A549 (cell line): ENCODE measurements around the gene RNU6-7. TPM values are rescaled to one million over a fixed set of nuclear protein-coding genes. Genes with fewer than 3 reads are reported as not detected.
A peak's percentile ranks its signal among the peaks of the same experiment; 100 is the strongest.

ENCODE experiments used
- ATAC-seq, 2 experiments: fragments of 200-7000 bp in 1 of 2; fragments of >200 bp in 1 of 2; cut with Nextera tagmentation in 1 of 2; cut with Tn5 transposase in 1 of 2; 3 replicates each; pipeline versions ENCODE4 v1.8.0 to v1.9.1; 2018 to 2020; ENCODE audit warnings: mild to moderate bottlenecking in 1 of 2, moderate library complexity in 1 of 2
- CTCF ChIA-PET: fragments of 300-600 bp; sonication (Branson Sonifier 250); formaldehyde crosslinking; extraction: SDS; loops from one replicate; lab custom pipeline; 2021; ENCODE audit warnings: antibody characterized with exemption, inconsistent platforms; lab: Yijun Ruan, JAX
- POLR2A ChIA-PET: fragments of 350-600 bp; formaldehyde crosslinking; extraction: SDS; loops from one replicate; lab custom pipeline; 2021; ENCODE audit warnings: antibody characterized with exemption, inconsistent platforms; lab: Yijun Ruan, JAX
- DNase-seq, 2 experiments: peaks; one replicate each; pipeline versions ENCODE4 v3.0.0 to v3.0.0-alpha.2; 2011 to 2016; ENCODE audit warnings: low read depth in 1 of 2, low spot score in 1 of 2
- FAIRE-seq: peaks from 2 replicates; lab custom pipeline; 2011; peaks lifted over from hg19 to GRCh38; lab: Jason Lieb, UNC
- H3K27ac ChIP-seq, 2 experiments: fragments of >200 bp; sonication (Bioruptor Twin); formaldehyde crosslinking; 3 replicates each; pipeline ENCODE4 v1.5.1; 2016 to 2017
- H3K4me1 ChIP-seq: fragments of >200 bp; sonication (Bioruptor Twin); formaldehyde crosslinking; 3 replicates; pipeline ENCODE4 v1.6.1; 2016
- H3K4me2 ChIP-seq: fragments of >200 bp; sonication (Bioruptor Twin); formaldehyde crosslinking; 3 replicates; pipeline ENCODE4 v1.6.1; 2016
- H3K4me3 ChIP-seq: fragments of >200 bp; sonication (Bioruptor Twin); formaldehyde crosslinking; 3 replicates; pipeline ENCODE4 v1.5.1; 2016
- H3K9me3 ChIP-seq: fragments of >200 bp; sonication (Bioruptor Twin); formaldehyde crosslinking; 3 replicates; pipeline ENCODE4 v1.6.1; 2016
- CEBPB ChIP-seq, 2 experiments: fragments of >200 bp in 1 of 2; sonication (Bioruptor Twin) in 1 of 2; formaldehyde crosslinking in 1 of 2; IDR thresholded peaks; 2 replicates each; pipeline ENCODE4 v1.6.1; 2012 to 2016
- CHD4 ChIP-seq: fragments of 200-600 bp; sonication (generic); IDR thresholded peaks from 2 replicates; pipeline ENCODE4 v1.6.1; 2016; ENCODE audit warnings: antibody characterized with exemption, mild to moderate bottlenecking, borderline replicate concordance
- EP300 ChIP-seq, 2 experiments: fragments of >200 bp; sonication (Bioruptor Twin); formaldehyde crosslinking; IDR thresholded peaks; 2 replicates in 1 of 2; 3 replicates in 1 of 2; pipeline ENCODE4 v1.6.1; 2016 to 2017
- FOSL2 ChIP-seq, 2 experiments: fragments of 450-650 bp in 1 of 2; fragments of >200 bp in 1 of 2; sonication (Bioruptor Twin) in 1 of 2; formaldehyde crosslinking; IDR thresholded peaks; 2 replicates each; pipeline versions ENCODE4 v1.5.0 to v1.6.1; 2016 to 2020; ENCODE audit warnings: mild to moderate bottlenecking in 1 of 2, moderate library complexity in 1 of 2
- GATA3 ChIP-seq: IDR thresholded peaks from 2 replicates; pipeline ENCODE4 v1.6.1; 2012; ENCODE audit warnings: borderline replicate concordance
- HDAC2 ChIP-seq: fragments of 200-600 bp; sonication (generic); IDR thresholded peaks from 2 replicates; pipeline ENCODE4 v1.6.1; 2016
- HOXB13 ChIP-seq: fragments of 250-450 bp; sonication (Bioruptor Pico); IDR thresholded peaks from 2 replicates; pipeline ENCODE4 v1.5.0; 2020; ENCODE audit warnings: low read depth, mild to moderate bottlenecking, moderate library complexity
- JUNB ChIP-seq: fragments of >200 bp; sonication (Bioruptor Twin); formaldehyde crosslinking; IDR thresholded peaks from 2 replicates; pipeline ENCODE4 v1.6.1; 2016
- MAFK ChIP-seq: fragments of 450-650 bp; IDR thresholded peaks from 2 replicates; pipeline ENCODE4 v1.6.1; 2014; ENCODE audit not compliant: partially characterized antibody
- NFE2L2 ChIP-seq: fragments of 150-350 bp; conservative IDR thresholded peaks from 2 replicates; pipeline ENCODE4 v1.6.1; 2014; ENCODE audit warnings: low read length
- PHF8 ChIP-seq: fragments of 200-600 bp; sonication (generic); IDR thresholded peaks from 2 replicates; pipeline ENCODE4 v1.6.1; 2016; ENCODE audit warnings: low read depth, mild to moderate bottlenecking, antibody characterized with exemption, moderate library complexity, borderline replicate concordance
- POLR2A ChIP-seq: IDR thresholded peaks from 2 replicates; pipeline ENCODE4 v1.6.1; 2012; ENCODE audit warnings: mild to moderate bottlenecking, low read length
- RAD21 ChIP-seq, 2 experiments: fragments of >200 bp in 1 of 2; sonication (Bioruptor Twin) in 1 of 2; formaldehyde crosslinking in 1 of 2; IDR thresholded peaks in 1 of 2; conservative IDR thresholded peaks in 1 of 2; 2 replicates in 1 of 2; 3 replicates in 1 of 2; pipeline ENCODE4 v1.6.1; 2012 to 2018; ENCODE audit warnings: inconsistent platforms in 1 of 2
- SMC3 ChIP-seq: fragments of >200 bp; sonication (Bioruptor Twin); formaldehyde crosslinking; IDR thresholded peaks from 3 replicates; pipeline ENCODE4 v1.6.1; 2018; ENCODE audit warnings: inconsistent platforms
- SREBF2 ChIP-seq: fragments of 450-650 bp; IDR thresholded peaks from 2 replicates; pipeline ENCODE4 v1.6.1; 2014; ENCODE audit warnings: mild to moderate bottlenecking, moderate library complexity
- TP53 ChIP-seq: fragments of 250-450 bp; sonication (Bioruptor Pico); IDR thresholded peaks from 2 replicates; pipeline ENCODE4 v1.5.0; 2021; ENCODE audit warnings: mild to moderate bottlenecking, moderate library complexity
- ZNF302 ChIP-seq: fragments of 250-450 bp; sonication (Bioruptor Pico); IDR thresholded peaks from 2 replicates; pipeline ENCODE4 v1.9.0; 2021; ENCODE audit warnings: inconsistent platforms, mild to moderate bottlenecking, moderate library complexity
- WGBS: methylation state at CpG from one replicate; pipeline ENCODE4 v1.1.6; 2017; ENCODE audit errors: missing lambda C conversion rate; 5-methylcytosine and 5-hydroxymethylcytosine counted together
- polyA plus RNA-seq, 4 experiments: library from polyadenylated mRNA; depleted of rRNA in 3 of 4; stranded (reverse); fragments of >200 nt; fragmentation: RNase III in 1 of 4; extraction: RNeasy Plus Mini Kit Qiagen cat#74134 plus additional on column Dnase treatment in 1 of 4; gene quantifications; 2 replicates in 3 of 4; 3 replicates in 1 of 4; pipeline ENCODE4 v1.2.3, GENCODE V29; 2011 to 2017
- TF ChIP-seq, protein P1 (sequence below): fragments of 150-350 bp; IDR thresholded peaks from 2 replicates; pipeline ENCODE4 v1.6.1; 2014; ENCODE audit warnings: low read depth, mild to moderate bottlenecking, low read length
- TF ChIP-seq, protein P2 (sequence below): fragments of 450-650 bp; IDR thresholded peaks from 2 replicates; pipeline ENCODE4 v1.6.1; 2014; ENCODE audit warnings: antibody characterized with exemption
- TF ChIP-seq, protein P3 (sequence below): fragments of >200 bp; sonication (Bioruptor Twin); formaldehyde crosslinking; IDR thresholded peaks from 3 replicates; pipeline ENCODE4 v1.5.1; 2016
- TF ChIP-seq, protein P4 (sequence below): IDR thresholded peaks from 2 replicates; pipeline ENCODE4 v1.6.1; 2012

RNU6-7 gene
- polyA plus RNA-seq, 2 of the 4 experiments (the other 2 are of a cell fraction), result not detected

DNA sequence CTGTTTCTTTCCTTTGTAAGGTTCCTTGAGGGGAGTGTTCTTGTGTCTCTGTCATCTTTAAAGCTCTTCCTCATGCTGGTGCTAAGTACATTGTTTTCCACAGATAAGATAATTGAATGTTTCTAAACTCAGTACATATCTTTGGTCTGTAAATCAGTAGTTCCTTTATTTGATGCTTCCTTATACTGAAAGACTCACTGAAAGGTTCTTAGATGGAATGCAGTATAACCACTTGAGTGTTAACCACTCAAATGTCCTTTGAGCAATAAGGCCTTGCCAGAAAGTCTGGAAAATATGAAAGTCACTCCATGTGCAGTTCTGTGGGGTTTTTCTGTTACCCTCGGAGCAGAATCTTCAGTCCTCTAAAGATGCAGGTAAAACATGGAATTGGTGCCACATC lies 24.2 kb downstream of the RNU6-7 start:
- H3K4me1 ChIP-seq, result peaks cover 32% of the 10 kb centered on the region
- H3K4me3 ChIP-seq, result no peak overlapping the region
- DNase-seq (no peak), FAIRE-seq (no peak), ATAC-seq (no peak)
- ChIA-PET POLR2A (no interaction called here), CTCF (interaction anchor here (0.5 to 2.4 kb wide), 2 partner anchors 291 to 446 kb away, joined by 4 to 6 read pairs; no protein-coding TSS in a partner anchor)
- TF ChIP-seq, protein P1, sequence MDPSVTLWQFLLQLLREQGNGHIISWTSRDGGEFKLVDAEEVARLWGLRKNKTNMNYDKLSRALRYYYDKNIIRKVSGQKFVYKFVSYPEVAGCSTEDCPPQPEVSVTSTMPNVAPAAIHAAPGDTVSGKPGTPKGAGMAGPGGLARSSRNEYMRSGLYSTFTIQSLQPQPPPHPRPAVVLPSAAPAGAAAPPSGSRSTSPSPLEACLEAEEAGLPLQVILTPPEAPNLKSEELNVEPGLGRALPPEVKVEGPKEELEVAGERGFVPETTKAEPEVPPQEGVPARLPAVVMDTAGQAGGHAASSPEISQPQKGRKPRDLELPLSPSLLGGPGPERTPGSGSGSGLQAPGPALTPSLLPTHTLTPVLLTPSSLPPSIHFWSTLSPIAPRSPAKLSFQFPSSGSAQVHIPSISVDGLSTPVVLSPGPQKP, result no peak
- TF ChIP-seq, protein P2, sequence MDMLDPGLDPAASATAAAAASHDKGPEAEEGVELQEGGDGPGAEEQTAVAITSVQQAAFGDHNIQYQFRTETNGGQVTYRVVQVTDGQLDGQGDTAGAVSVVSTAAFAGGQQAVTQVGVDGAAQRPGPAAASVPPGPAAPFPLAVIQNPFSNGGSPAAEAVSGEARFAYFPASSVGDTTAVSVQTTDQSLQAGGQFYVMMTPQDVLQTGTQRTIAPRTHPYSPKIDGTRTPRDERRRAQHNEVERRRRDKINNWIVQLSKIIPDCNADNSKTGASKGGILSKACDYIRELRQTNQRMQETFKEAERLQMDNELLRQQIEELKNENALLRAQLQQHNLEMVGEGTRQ, result no peak
- TF ChIP-seq TP53 (CRISPR knock-in tag), result no peak
- no peak overlapping the region for H3K4me2 ChIP-seq
- H3K27ac ChIP-seq, result peak overlapping the region; percentile 52 to 73; a peak in 5 of 6 replicates
- no peaks in the 10 kb centered on the region for H3K9me3 ChIP-seq
- 84% methylated on average over 1 of the region's 1 CpG for WGBS

DNA sequence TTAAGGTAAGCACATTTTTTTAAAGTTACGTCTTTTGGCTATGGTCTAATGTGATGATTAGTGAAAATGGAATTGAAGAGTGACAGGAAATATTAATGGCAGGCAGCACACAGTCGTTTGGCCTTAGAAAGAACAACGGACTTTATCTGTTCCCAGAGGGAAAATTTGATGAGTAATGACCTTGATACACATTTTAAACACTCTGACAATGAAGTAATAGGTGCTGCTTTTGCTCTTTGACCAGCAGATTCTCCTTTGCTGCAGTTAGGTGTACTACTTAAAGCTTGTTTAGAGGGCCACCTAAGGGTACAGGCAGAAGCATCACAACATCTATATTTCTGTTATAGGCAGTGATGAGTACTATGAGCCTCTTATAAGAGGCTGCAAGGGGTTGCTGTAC lies 28.3 kb downstream of the RNU6-7 start:
- Histone ChIP-seq H3K4me2 (peak overlapping the region; percentile 61), H3K4me3 (no peak overlapping the region), H3K4me1 (peaks cover 33% of the 10 kb centered on the region), H3K9me3 (0 out of 3 replicates have a peak, but pooled peaks cover 4% of the 10 kb centered on the region), H3K27ac (peak overlapping the region; percentile 56 to 74)
- CTCF ChIA-PET, result interaction anchor here (1.0 to 1.5 kb wide), 8 partner anchors 15 to 304 kb away, joined by 3 to 4 read pairs (median 3); no protein-coding TSS in a partner anchor
- no peak for FAIRE-seq
- TF ChIP-seq POLR2A, result no peak
- TF ChIP-seq GATA3, result peak; percentile 38; the same call in 1 of the 2 replicates
- peak; percentile 52 to 54 for TF ChIP-seq RAD21 (conservative IDR thresholded peaks at IDR 0.05 in 1 of 2, IDR thresholded peaks at IDR 0.05 in 1 of 2)
- TF ChIP-seq EP300 (IDR thresholded peaks at IDR 0.05), result 0 out of 5 replicates have a peak, but pooled peaks of 1 of the 2 experiments have one; percentile 19
- TF ChIP-seq, protein P3, sequence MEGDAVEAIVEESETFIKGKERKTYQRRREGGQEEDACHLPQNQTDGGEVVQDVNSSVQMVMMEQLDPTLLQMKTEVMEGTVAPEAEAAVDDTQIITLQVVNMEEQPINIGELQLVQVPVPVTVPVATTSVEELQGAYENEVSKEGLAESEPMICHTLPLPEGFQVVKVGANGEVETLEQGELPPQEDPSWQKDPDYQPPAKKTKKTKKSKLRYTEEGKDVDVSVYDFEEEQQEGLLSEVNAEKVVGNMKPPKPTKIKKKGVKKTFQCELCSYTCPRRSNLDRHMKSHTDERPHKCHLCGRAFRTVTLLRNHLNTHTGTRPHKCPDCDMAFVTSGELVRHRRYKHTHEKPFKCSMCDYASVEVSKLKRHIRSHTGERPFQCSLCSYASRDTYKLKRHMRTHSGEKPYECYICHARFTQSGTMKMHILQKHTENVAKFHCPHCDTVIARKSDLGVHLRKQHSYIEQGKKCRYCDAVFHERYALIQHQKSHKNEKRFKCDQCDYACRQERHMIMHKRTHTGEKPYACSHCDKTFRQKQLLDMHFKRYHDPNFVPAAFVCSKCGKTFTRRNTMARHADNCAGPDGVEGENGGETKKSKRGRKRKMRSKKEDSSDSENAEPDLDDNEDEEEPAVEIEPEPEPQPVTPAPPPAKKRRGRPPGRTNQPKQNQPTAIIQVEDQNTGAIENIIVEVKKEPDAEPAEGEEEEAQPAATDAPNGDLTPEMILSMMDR, result peak; percentile 25; the same call in 2 of the 3 replicates
- TF ChIP-seq FOSL2 (IDR thresholded peaks at IDR 0.05), result no peak; the same call in 1 of the 2 replicates
- peak; percentile 30; the same call in 1 of the 2 replicates for TF ChIP-seq FOSL2 (CRISPR knock-in tag; IDR thresholded peaks at IDR 0.05)
- no peak for TF ChIP-seq NFE2L2
- no peak for TF ChIP-seq SREBF2
- TF ChIP-seq CEBPB (IDR thresholded peaks at IDR 0.05), result peak in 1 of 2 experiments; percentile 46; a peak in 1 of 4 replicates
- no peak for TF ChIP-seq HDAC2
- no peak for TF ChIP-seq PHF8
- TF ChIP-seq, protein P1, result no peak
- TF ChIP-seq, protein P4, sequence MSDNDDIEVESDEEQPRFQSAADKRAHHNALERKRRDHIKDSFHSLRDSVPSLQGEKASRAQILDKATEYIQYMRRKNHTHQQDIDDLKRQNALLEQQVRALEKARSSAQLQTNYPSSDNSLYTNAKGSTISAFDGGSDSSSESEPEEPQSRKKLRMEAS, result peak; percentile 21; the same call in 1 of the 2 replicates
- TF ChIP-seq SMC3, result peak; percentile 36; the same call in 2 of the 3 replicates
- TF ChIP-seq MAFK, result peak; percentile 80
- no peak for TF ChIP-seq CHD4
- TF ChIP-seq HOXB13 (CRISPR knock-in tag), result no peak
- TF ChIP-seq ZNF302 (CRISPR knock-in tag), result no peak
- peak; percentile 61 for TF ChIP-seq JUNB
- peak; percentile 88 to 89 for ATAC-seq
- DNase-seq, result peak; percentile 43 to 69
- POLR2A ChIA-PET, result interaction anchor here (1.7 kb wide), 1 partner anchor 154 kb away, joined by 4 read pairs; no protein-coding TSS in a partner anchor
- WGBS, result 6% methylated on average over 3 of the region's 3 CpGs
